ENCODE data around the gene UBE2F.
"Not testable (repeated sequence)": the region's sequence is repeated elsewhere in the genome, so short reads cannot be mapped to it uniquely, and the experiment has no call there.

Gene UBE2F

DNA sequence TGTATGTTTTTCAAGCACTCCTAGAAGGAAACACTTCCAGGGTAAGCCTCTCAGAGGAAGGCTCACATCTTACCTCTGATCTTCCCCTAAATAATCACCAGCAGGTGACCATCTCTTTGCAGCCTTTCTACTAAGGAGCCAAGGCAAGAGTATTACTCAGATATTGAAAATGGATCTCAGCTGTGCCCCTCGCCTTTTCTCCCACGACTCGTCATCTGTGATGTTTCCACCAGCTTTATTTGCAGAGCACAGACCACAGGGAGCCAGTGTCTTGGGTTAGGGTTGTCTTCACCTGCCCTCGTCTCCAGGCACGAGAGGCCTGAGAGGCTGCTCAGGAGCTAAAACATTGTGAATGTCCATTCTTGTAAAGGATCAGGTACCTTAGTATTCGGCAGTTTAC, 77.0 kb downstream of the UBE2F start:
- H3K4me3 ChIP-seq: no peak overlapping the region
- no peak overlapping the region for H3K27ac ChIP-seq
- peaks cover 0 to 27% (median 8%) of the 10 kb centered on the region in 11 experiments; a peak in 15 of 22 replicates for H3K9me3 ChIP-seq (replicated peaks in 1 of 11)
- peaks cover 0 to 22% (median 0%) of the 10 kb centered on the region in 11 experiments; a peak in 4 of 22 replicates for H4K20me1 ChIP-seq
- H3K27me3 ChIP-seq: no peaks in the 10 kb centered on the region
- H3K4me2 ChIP-seq: no peak overlapping the region
- H3K4me1 ChIP-seq: no peaks in the 10 kb centered on the region
- no peak for TF ChIP-seq Cebpa-rat (IDR thresholded peaks at IDR 0.05)
- peaks cover 36 to 84% (median 54%) of the 10 kb centered on the region in 11 experiments for H3K36me3 ChIP-seq
- no peak overlapping the region for H3K9ac ChIP-seq

DNA sequence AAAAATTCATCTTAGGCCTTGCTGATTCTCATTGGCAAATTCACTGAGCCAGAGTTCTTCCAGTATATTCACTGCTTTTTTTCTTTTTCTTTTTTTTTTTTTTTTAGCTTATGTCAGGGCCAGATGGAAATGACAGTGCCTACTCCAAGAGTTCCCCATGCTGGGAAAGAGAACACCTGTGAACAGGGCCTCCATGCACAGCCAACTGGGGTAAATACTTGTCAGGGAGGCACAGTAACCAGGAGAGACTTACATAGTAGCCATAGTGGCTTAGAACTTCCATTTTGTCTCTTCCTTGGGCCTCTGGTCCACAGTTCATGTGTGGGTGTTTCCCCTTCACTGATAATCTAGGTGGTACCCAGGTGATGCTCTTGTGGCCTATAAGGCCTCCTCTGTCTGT, 78.8 kb downstream of the UBE2F start:
- Histone ChIP-seq H3K36me3 (peaks cover 23 to 67% (median 38%) of the 10 kb centered on the region in 11 experiments; a peak in 21 of 22 replicates), H3K27me3 (no peaks in the 10 kb centered on the region)
- TF ChIP-seq Cebpa-rat (IDR thresholded peaks at IDR 0.05): no peak

DNA sequence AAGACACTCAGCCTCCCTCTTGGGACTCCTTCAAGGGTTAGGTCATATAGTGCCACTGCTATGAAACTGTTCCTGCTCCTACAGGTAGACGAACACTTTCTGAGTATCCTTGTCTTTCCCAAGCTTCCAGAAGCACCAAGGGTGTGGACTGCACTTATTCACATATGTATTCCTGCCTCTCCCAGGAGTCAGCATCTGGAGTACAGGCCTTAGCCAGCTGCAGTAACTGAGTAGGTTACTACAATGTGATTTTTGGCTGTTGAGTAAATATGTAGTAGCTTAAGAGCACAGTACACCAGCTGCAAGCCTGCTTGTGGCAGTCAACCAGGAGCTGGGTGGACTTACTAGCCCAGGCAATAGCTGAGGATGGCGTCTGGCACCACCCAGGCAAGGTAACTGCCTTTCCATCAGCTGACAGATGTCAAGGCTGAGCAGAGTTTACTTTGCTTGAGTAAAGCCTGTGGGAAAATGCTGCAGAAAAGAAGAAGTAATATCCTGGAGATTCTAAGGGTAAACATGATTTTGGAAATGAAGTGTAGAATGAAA, 80.0 kb downstream of the UBE2F start:
- Histone ChIP-seq H3K27ac (no peak overlapping the region), H3K9ac (no peak overlapping the region), H3K27me3 (no peaks in the 10 kb centered on the region), H3K4me3 (no peak overlapping the region), H3K4me2 (no peak overlapping the region), H3K4me1 (no peaks in the 10 kb centered on the region), H3K9me3 (replicated peaks in 1 of 11) (peaks cover 0 to 28% (median 8%) of the 10 kb centered on the region in 11 experiments; a peak in 15 of 22 replicates), H3K36me3 (peaks cover 15 to 55% (median 26%) of the 10 kb centered on the region in 11 experiments; a peak in 20 of 22 replicates), H4K20me1 (0 out of 22 replicates have a peak, but pooled peaks cover 0 to 6% (median 0%) of the 10 kb centered on the region in 11 experiments)
- no peak for TF ChIP-seq Cebpa-rat (IDR thresholded peaks at IDR 0.05)

More for the DNA sequence above, 78.8 kb downstream of the UBE2F start:
- Histone ChIP-seq H4K20me1 (peaks cover 0 to 7% (median 0%) of the 10 kb centered on the region in 11 experiments; a peak in 2 of 22 replicates), H3K4me1 (no peaks in the 10 kb centered on the region), H3K4me3 (no peak overlapping the region), H3K9ac (no peak overlapping the region), H3K27ac (no peak overlapping the region), H3K9me3 (replicated peaks in 1 of 11) (peaks cover 0 to 28% (median 8%) of the 10 kb centered on the region in 11 experiments; a peak in 15 of 22 replicates), H3K4me2 (no peak overlapping the region)

DNA sequence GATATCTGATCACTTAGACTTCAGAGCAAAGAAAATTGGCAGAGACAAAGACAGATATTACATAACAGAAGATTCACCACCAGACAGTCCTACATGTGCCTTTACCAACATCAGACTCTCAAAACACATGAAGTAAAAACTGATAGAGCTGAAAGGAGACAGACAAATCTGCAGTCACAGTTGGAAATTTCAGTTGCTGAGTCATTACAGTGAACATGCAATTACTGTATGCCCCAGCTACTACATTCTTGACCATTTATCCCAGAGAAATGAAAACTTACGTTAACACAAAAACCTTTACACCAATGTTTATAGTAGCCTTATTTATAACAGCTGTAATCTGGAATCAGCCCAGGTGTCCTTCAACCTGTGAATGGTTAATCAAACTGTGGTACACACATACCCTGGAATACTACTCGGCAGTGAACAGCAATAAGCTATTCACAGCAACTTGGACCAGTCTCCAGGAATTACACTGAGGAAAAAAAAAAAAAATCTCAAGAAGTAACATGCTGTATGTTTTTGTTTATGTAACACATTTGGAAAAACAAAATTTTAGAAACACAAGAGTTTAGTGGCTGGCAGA, 86.5 kb downstream of the UBE2F start:
- H3K27ac ChIP-seq: no peak overlapping the region

DNA sequence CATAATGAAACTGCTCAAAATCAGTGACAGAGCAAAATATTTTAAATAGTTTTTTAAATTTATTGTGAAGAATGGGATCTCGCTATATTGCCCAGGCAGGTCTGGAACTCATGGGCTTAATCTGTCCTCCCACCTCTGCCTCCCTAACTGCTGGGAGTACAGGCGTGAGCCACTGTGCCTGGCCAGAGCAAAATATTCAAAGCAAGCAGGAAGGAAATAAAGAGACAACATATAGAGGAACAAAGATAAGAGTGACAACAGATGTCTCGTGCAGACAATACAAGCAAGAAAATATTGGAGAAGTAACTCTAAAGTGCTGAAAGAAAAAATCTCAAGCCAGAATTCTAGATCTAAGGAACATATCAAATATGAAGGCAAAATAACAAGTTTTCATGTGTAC, 89.0 kb downstream of the UBE2F start:
- Histone ChIP-seq H3K27me3 (no peaks in the 10 kb centered on the region), H3K4me2 (no peak overlapping the region), H3K4me1 (peaks cover 4 to 10% (median 8%) of the 10 kb centered on the region in 10 experiments; a peak in 16 of 20 replicates), H4K20me1 (no peaks in the 10 kb centered on the region), H3K27ac (no peak overlapping the region), H3K36me3 (no peaks in the 10 kb centered on the region), H3K4me3 (no peak overlapping the region), H3K9me3 (replicated peaks in 1 of 11) (peaks cover 0 to 24% (median 8%) of the 10 kb centered on the region in 11 experiments; a peak in 10 of 22 replicates), H3K9ac (no peak overlapping the region)
- TF ChIP-seq Cebpa-rat (IDR thresholded peaks at IDR 0.05): no peak

More for the DNA sequence above, 86.5 kb downstream of the UBE2F start:
- Histone ChIP-seq H3K36me3 (no peaks in the 10 kb centered on the region), H3K27me3 (no peaks in the 10 kb centered on the region), H3K9me3 (replicated peaks in 1 of 11) (peaks cover 0 to 27% (median 10%) of the 10 kb centered on the region in 11 experiments; a peak in 16 of 22 replicates), H3K4me1 (no peaks in the 10 kb centered on the region), H3K9ac (no peak overlapping the region), H3K4me3 (no peak overlapping the region), H4K20me1 (no peaks in the 10 kb centered on the region), H3K4me2 (no peak overlapping the region)
- TF ChIP-seq Cebpa-rat (IDR thresholded peaks at IDR 0.05): no peak

DNA sequence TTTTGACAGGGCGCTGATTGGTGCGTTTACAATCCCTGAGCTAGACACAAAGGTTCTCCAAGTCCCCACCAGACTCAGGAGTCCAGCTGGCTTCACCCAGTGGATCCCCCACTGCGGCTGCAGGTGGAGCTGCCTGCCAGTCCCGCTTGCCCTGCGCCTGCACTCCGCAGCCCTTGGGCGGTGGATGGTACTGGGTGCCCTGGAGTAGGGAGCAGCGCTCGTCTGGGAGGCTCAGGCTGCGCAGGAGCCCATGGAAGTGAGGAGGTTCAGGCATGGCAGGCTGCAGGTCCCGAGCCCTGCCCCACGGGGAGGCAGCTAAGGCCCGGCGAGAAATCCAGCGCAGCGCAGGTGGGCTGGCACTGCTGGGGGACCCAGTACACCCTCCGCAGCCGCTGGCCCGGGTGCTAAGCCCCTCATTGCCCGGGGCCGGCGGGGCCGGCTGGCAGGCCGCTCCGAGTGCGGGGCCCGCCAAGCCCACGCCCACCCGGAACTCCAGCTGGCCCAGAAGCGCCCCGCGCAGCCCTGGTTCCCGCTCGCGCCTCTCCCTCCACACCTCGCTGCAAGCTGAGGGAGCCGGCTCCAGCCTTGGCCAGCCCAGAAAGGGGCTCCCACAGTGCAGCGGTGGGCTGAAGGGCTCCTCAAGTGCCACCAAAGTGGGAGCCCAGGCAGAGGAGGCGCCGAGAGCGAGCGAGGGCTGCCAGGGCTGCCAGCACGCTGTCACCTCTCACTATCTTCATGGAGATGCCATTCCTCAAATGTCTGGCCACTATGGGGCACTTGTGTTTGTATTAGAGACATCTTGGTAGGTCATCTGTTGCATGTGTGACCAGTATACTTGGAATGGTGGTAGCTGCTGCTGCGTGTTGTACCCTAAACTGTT, 91.1 kb downstream of the UBE2F start:
- H3K4me1 ChIP-seq: peaks cover 18 to 26% (median 22%) of the 10 kb centered on the region in 10 experiments
- H3K27ac ChIP-seq: not testable (repeated sequence)

DNA sequence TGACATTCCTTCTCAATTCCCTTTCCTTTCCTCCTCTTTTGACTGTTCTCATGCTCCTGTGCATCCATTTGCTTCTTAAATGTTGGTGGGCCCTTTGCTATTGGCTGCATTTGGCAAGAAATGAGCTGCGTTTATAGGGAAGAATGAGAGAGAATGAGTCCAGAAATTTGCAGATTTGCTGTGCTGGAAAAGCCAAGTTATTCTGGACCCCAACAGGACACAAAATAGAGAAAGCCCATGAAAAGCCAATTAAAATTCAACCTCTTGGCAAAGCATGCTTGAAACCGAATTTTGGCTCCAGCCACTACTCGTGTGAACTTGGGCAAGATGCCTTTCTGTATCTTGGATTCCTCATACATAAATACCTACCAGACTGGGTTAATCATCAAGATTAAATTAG, 92.7 kb downstream of the UBE2F start:
- peak overlapping the region in 2 of 11 experiments; percentile 89 to 94; a peak in 3 of 22 replicates for H3K9ac ChIP-seq

More for the DNA sequence above, 91.1 kb downstream of the UBE2F start:
- not testable (repeated sequence) for H3K4me3 ChIP-seq, H3K9ac ChIP-seq, H3K36me3 ChIP-seq, H3K27me3 ChIP-seq, H3K4me2 ChIP-seq, H4K20me1 ChIP-seq
- peaks cover 0 to 24% (median 8%) of the 10 kb centered on the region in 11 experiments; a peak in 10 of 22 replicates for H3K9me3 ChIP-seq (replicated peaks in 1 of 11)

DNA sequence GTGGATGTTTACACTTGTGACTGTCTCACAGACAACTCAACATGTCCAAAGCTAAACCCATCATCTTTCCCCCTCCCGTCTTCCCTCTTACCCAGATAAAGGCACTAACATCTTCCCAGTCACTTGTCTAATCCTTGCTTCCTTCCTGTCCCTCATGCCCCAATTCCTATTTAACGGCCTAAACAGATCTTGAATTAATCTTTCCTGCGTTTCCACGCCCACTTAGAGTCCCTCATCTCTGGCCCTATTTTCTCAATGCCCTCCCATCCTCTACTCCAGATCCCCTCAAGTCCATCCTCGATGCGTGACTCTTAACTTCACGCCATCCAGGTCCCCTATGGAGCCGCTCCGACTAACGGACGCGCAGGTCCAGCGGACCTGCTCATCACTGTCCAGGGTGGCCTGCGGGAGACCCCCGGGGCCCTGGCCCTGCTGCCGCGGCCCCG, 93.3 kb downstream of the UBE2F start:
- Histone ChIP-seq H3K4me2 (peak overlapping the region; percentile 82 to 95 (median 90)), H3K9ac (peak overlapping the region; percentile 86 to 94 (median 90)), H3K4me3 (peak overlapping the region; percentile 77 to 98 (median 87)), H3K9me3 (replicated peaks in 1 of 11) (peaks cover 0 to 24% (median 8%) of the 10 kb centered on the region in 11 experiments; a peak in 10 of 22 replicates), H3K27me3 (no peaks in the 10 kb centered on the region), H3K36me3 (peaks cover 3 to 19% (median 14%) of the 10 kb centered on the region in 11 experiments; a peak in 21 of 22 replicates), H3K27ac (peak overlapping the region; percentile 87 to 95 (median 90)), H3K4me1 (peaks cover 18 to 35% (median 30%) of the 10 kb centered on the region in 10 experiments), H4K20me1 (no peaks in the 10 kb centered on the region; a peak in 1 of 22 replicates)
- TF ChIP-seq Cebpa-rat (IDR thresholded peaks at IDR 0.05): no peak

More for the DNA sequence above, 92.7 kb downstream of the UBE2F start:
- Histone ChIP-seq H3K4me3 (peak overlapping the region; percentile 77 to 98 (median 87); a peak in 19 of 20 replicates), H3K4me2 (peak overlapping the region; percentile 82 to 95 (median 90)), H3K36me3 (peaks cover 0 to 13% (median 8%) of the 10 kb centered on the region in 11 experiments; a peak in 18 of 22 replicates), H3K9me3 (replicated peaks in 1 of 11) (peaks cover 0 to 24% (median 8%) of the 10 kb centered on the region in 11 experiments; a peak in 10 of 22 replicates), H3K27me3 (no peaks in the 10 kb centered on the region), H3K4me1 (peaks cover 18 to 35% (median 30%) of the 10 kb centered on the region in 10 experiments), H3K27ac (peak overlapping the region in 1 of 11 experiments; percentile 90; a peak in 2 of 22 replicates), H4K20me1 (no peaks in the 10 kb centered on the region; a peak in 1 of 22 replicates)
- no peak for TF ChIP-seq Cebpa-rat (IDR thresholded peaks at IDR 0.05)
